H1 (cell line): ENCODE results near the gene ADCY5. TPM values are rescaled to one million over a fixed set of nuclear protein-coding genes. Genes with fewer than 3 reads are reported as not detected.

Experiments
- CTCF ChIA-PET: fragments of 300-600 bp; sonication (Branson Sonifier 250); formaldehyde crosslinking; loops from one replicate; lab custom pipeline; 2021; ENCODE audit not compliant: partially characterized antibody; lab: Charles Lee
- POLR2A ChIA-PET: fragments of 300-600 bp; sonication (Branson Sonifier 250); formaldehyde crosslinking; loops from one replicate; lab custom pipeline; 2021; ENCODE audit warnings: inconsistent platforms; ENCODE audit not compliant: partially characterized antibody; lab: Charles Lee
- DNase-seq, 2 experiments: peaks; one replicate each; pipeline versions ENCODE4 v3.0.0 to v3.0.0-alpha.2; 2010 to 2022; ENCODE audit warnings: low spot score in 2 of 2, low read depth in 1 of 2, mixed read lengths in 1 of 2
- FAIRE-seq: peaks from 2 replicates; lab custom pipeline; 2011; peaks lifted over from hg19 to GRCh38; lab: Jason Lieb, UNC
- H2AFZ ChIP-seq: 2 replicates; pipeline ENCODE4 v1.8.1; 2012; ENCODE audit warnings: low read length, inconsistent platforms
- H2AK5ac ChIP-seq: 2 replicates; pipeline ENCODE4 v1.6.1; 2013; ENCODE audit warnings: low read depth, low read length
- H2BK120ac ChIP-seq: replicated peaks from 2 replicates; pipeline ENCODE3; 2013; ENCODE audit warnings: low read depth, low read length, inconsistent platforms
- H2BK12ac ChIP-seq: 2 replicates; pipeline ENCODE4 v1.6.1; 2013; ENCODE audit warnings: low read depth, low read length
- H2BK15ac ChIP-seq: 2 replicates; pipeline ENCODE4 v1.6.1; 2013; ENCODE audit warnings: low read length
- H2BK20ac ChIP-seq: 2 replicates; pipeline ENCODE4 v1.6.1; 2013; ENCODE audit warnings: low read length
- H2BK5ac ChIP-seq: 2 replicates; pipeline ENCODE4 v1.6.1; 2013; ENCODE audit warnings: low read depth, low read length
- H3K14ac ChIP-seq: 2 replicates; pipeline ENCODE4 v1.6.1; 2013; ENCODE audit warnings: inconsistent platforms; ENCODE audit not compliant: insufficient read length
- H3K18ac ChIP-seq: 2 replicates; pipeline ENCODE4 v1.6.1; 2013; ENCODE audit warnings: low read length; ENCODE audit errors: extremely low read depth
- H3K23ac ChIP-seq: 2 replicates; pipeline ENCODE4 v1.6.1; 2013; ENCODE audit warnings: inconsistent platforms; ENCODE audit not compliant: insufficient read length
- H3K23me2 ChIP-seq: 2 replicates; pipeline ENCODE4 v1.6.1; 2013; ENCODE audit warnings: low read depth, low read length
- H3K27ac ChIP-seq: 2 replicates; pipeline ENCODE4 v1.6.1; 2011; ENCODE audit warnings: low read depth, low read length, inconsistent platforms
- H3K27me3 ChIP-seq, 4 experiments: replicated peaks in 1 of 4; 1 replicate in 1 of 4; 2 replicates in 3 of 4; pipeline versions ENCODE4 v1.6.1 to v1.8.1; 2011 to 2013; ENCODE audit warnings: low read length in 3 of 4, mild to moderate bottlenecking in 3 of 4, inconsistent platforms in 2 of 4, mixed read lengths in 2 of 4, moderate library complexity in 1 of 4; ENCODE audit not compliant: control insufficient read depth in 3 of 4, insufficient read depth in 3 of 4; ENCODE audit errors: extremely low read depth in 1 of 4
- H3K36me3 ChIP-seq, 4 experiments: 2 replicates each; pipeline versions ENCODE4 v1.6.1 to v1.8.1; 2011 to 2013; ENCODE audit warnings: mild to moderate bottlenecking in 4 of 4, low read length in 3 of 4, moderate library complexity in 2 of 4, control low read depth in 1 of 4, inconsistent platforms in 1 of 4; ENCODE audit not compliant: insufficient read depth in 4 of 4, control insufficient read depth in 2 of 4
- H3K4ac ChIP-seq: replicated peaks from 2 replicates; pipeline ENCODE3; 2013; ENCODE audit warnings: low read length, low read depth, mixed read lengths, inconsistent platforms; ENCODE audit not compliant: insufficient read length
- H3K4me1 ChIP-seq, 4 experiments: replicated peaks in 1 of 4; 1 replicate in 1 of 4; 2 replicates in 3 of 4; pipeline versions ENCODE4 v1.6.1 to v1.8.1; 2011 to 2013; ENCODE audit warnings: low read length in 3 of 4, inconsistent platforms in 2 of 4, mixed read lengths in 1 of 4; ENCODE audit not compliant: insufficient read depth in 4 of 4, control insufficient read depth in 3 of 4
- H3K4me2 ChIP-seq, 2 experiments: 2 replicates each; pipeline versions ENCODE4 v1.6.1 to v1.8.1; 2011 to 2013; ENCODE audit warnings: low read depth in 2 of 2, low read length in 2 of 2, control low read depth in 1 of 2, inconsistent platforms in 1 of 2, mild to moderate bottlenecking in 1 of 2; ENCODE audit not compliant: insufficient read depth in 1 of 2
- H3K4me3 ChIP-seq, 4 experiments: fragments of 200-600, 300-600 bp in 1 of 4; sonication (generic), shearing (Covaris generic), sonication (Bioruptor Twin) in 1 of 4; 2 replicates each; pipeline versions ENCODE4 v1.5.1 to v1.8.1; 2011 to 2016; ENCODE audit warnings: low read length in 4 of 4, low read depth in 3 of 4, control low read depth in 2 of 4, inconsistent platforms in 2 of 4, mild to moderate bottlenecking in 2 of 4, mixed read lengths in 1 of 4, moderate library complexity in 1 of 4; ENCODE audit not compliant: insufficient read depth in 2 of 4; ENCODE audit errors: extremely low read depth in 1 of 4
- H3K56ac ChIP-seq: replicated peaks from 2 replicates; pipeline ENCODE3; 2013; ENCODE audit warnings: low read depth, mild to moderate bottlenecking, mixed read lengths, low read length, inconsistent platforms; ENCODE audit not compliant: insufficient read length
- H3K79me1 ChIP-seq: 2 replicates; pipeline ENCODE4 v1.6.1; 2013; ENCODE audit warnings: low read depth, low read length, control low read depth
- H3K79me2 ChIP-seq, 2 experiments: 2 replicates each; pipeline versions ENCODE4 v1.6.1 to v1.8.1; 2012 to 2013; ENCODE audit warnings: low read length in 2 of 2, mild to moderate bottlenecking in 2 of 2, inconsistent platforms in 1 of 2; ENCODE audit not compliant: insufficient read depth in 2 of 2, control insufficient read depth in 1 of 2
- H3K9ac ChIP-seq, 4 experiments: replicated peaks in 1 of 4; 1 replicate in 1 of 4; 2 replicates in 3 of 4; pipeline versions ENCODE4 v1.6.1 to v1.8.1; 2011 to 2013; ENCODE audit warnings: low read depth in 3 of 4, low read length in 3 of 4, control low read depth in 2 of 4, mild to moderate bottlenecking in 2 of 4, moderate library complexity in 2 of 4, inconsistent platforms in 1 of 4; ENCODE audit errors: extremely low read depth in 1 of 4
- H3K9me3 ChIP-seq, 2 experiments: 2 replicates each; pipeline versions ENCODE4 v1.6.1 to v1.8.1; 2012 to 2013; ENCODE audit warnings: mild to moderate bottlenecking in 2 of 2, moderate library complexity in 2 of 2, control low read depth in 1 of 2, inconsistent platforms in 1 of 2, low read depth in 1 of 2, low read length in 1 of 2, mixed read lengths in 1 of 2; ENCODE audit not compliant: insufficient read depth in 2 of 2
- H4K20me1 ChIP-seq, 2 experiments: replicated peaks in 1 of 2; 2 replicates each; pipeline versions ENCODE3 to v1.8.1; 2011 to 2013; ENCODE audit warnings: inconsistent platforms in 2 of 2, low read length in 2 of 2, mild to moderate bottlenecking in 1 of 2; ENCODE audit not compliant: insufficient read depth in 2 of 2, control insufficient read depth in 1 of 2
- H4K5ac ChIP-seq: 2 replicates; pipeline ENCODE4 v1.6.1; 2013; ENCODE audit warnings: low read length, low read depth, mixed read lengths, inconsistent platforms; ENCODE audit not compliant: insufficient read length
- H4K8ac ChIP-seq: 2 replicates; pipeline ENCODE4 v1.8.0; 2013; ENCODE audit warnings: mild to moderate bottlenecking, moderate library complexity, low read length, inconsistent platforms; ENCODE audit not compliant: insufficient read depth; ENCODE audit errors: extremely low read depth
- H4K91ac ChIP-seq: replicated peaks from 2 replicates; pipeline ENCODE3; 2013; ENCODE audit warnings: low read length, mixed read lengths, inconsistent platforms; ENCODE audit not compliant: insufficient read length
- CHD2 ChIP-seq: IDR thresholded peaks from 2 replicates; pipeline ENCODE4 v1.6.1; 2012; ENCODE audit warnings: low read length, improper control_type of control experiment
- CREB1 ChIP-seq: IDR thresholded peaks from 2 replicates; pipeline ENCODE4 v1.6.1; 2012; ENCODE audit warnings: inconsistent platforms
- HDAC6 ChIP-seq: IDR thresholded peaks from one replicate; pipeline ENCODE4 v1.7.1; 2012; ENCODE audit warnings: low read depth, mild to moderate bottlenecking, inconsistent platforms, low read length, moderate library complexity
- NRF1 ChIP-seq: IDR thresholded peaks from 2 replicates; pipeline ENCODE4 v1.6.1; 2011; ENCODE audit warnings: mild to moderate bottlenecking, low read depth, low read length, improper control_type of control experiment
- WGBS, 2 experiments: shearing (Covaris generic) in 1 of 2; methylation state at CpG; one replicate each; pipeline versions ENCODE4 v1.1.6 to v1.1.7; 2013 to 2015; ENCODE audit warnings: low lambda C conversion rate in 2 of 2, mixed read lengths in 2 of 2, inconsistent platforms in 1 of 2, low coverage in 1 of 2, missing lambda C conversion rate in 1 of 2; ENCODE audit not compliant: insufficient replicate concordance in 2 of 2, insufficient coverage in 1 of 2, insufficient read length in 1 of 2; ENCODE audit errors: extremely low coverage in 1 of 2, missing lambda C conversion rate in 1 of 2; 5-methylcytosine and 5-hydroxymethylcytosine counted together
- polyA plus RNA-seq, 7 experiments: library from polyadenylated mRNA; depleted of rRNA in 3 of 7; stranded (reverse) in 5 of 7; unstranded in 2 of 7; fragments of >200 nt in 5 of 7; fragments of 200-250 nt in 2 of 7; gene quantifications; 1 replicate in 5 of 7; 2 replicates in 1 of 7; 4 replicates in 1 of 7; pipeline versions ENCODE4 v1.2.1 to v1.2.3, GENCODE V29; 2011 to 2013; ENCODE audit warnings: missing spikeins in 2 of 7, mixed read lengths in 2 of 7
- total RNA-seq: library from RNA; stranded (reverse); fragmentation: NEBNext Ultra II Directional; extraction: Animal tissue kit (Norgen Biotek cat#: 25700); gene quantifications from 2 replicates; pipeline ENCODE4 v1.2.1, GENCODE V29; 2021
- TF ChIP-seq, protein P1 (sequence below): IDR thresholded peaks from 2 replicates; pipeline ENCODE4 v1.6.1; 2012; ENCODE audit warnings: inconsistent platforms
- TF ChIP-seq, protein P2 (sequence below), 3 experiments: IDR thresholded peaks; 1 replicate in 2 of 3; 2 replicates in 1 of 3; pipeline versions ENCODE4 v1.5.1 to v1.6.1; 2011; ENCODE audit warnings: low read length in 3 of 3, mild to moderate bottlenecking in 3 of 3, inconsistent platforms in 2 of 3, low read depth in 1 of 3, moderate library complexity in 1 of 3; ENCODE audit not compliant: insufficient read depth in 1 of 3; ENCODE audit errors: control extremely low read depth in 1 of 3

The ADCY5 gene
- total and polyA plus RNA-seq, 2 of the 8 experiments (the other 6 are each of a cell fraction or from before 2014, with no cell fraction given), result 18.9 to 40.8 TPM

DNA sequence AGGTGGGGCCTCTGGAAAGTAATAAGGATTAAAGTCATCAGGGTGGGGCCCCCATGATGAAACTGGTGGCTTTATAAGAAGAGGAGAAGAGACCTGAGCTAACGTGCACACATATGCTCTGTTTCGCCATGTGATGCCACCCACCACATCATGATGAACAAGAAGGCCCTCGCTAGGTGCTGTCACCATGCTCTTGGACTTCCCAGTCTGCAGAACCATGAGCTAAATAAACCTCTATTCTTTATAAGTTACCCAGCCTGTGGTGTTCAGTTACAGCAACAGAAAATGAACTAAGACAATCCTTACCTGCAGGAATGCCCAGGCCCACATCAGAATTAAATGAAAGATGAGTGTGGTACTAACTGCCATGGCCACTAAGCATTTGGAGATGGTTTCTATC is 79.8 kb downstream of the ADCY5 start:
- H3K79me2 ChIP-seq, result no peaks in the 10 kb centered on the region
- H3K4me2 ChIP-seq, result no peak overlapping the region
- H3K14ac ChIP-seq, result no peak overlapping the region
- no peaks in the 10 kb centered on the region for H3K79me1 ChIP-seq
- WGBS, 2 experiments, result 90% methylated on average over 3 of the region's 3 CpGs; no CpG with 5 or more reads in 1 of the 2 experiments
- no peaks in the 10 kb centered on the region for H3K36me3 ChIP-seq
- peaks cover 0 to 2% (median 0%) of the 10 kb centered on the region in 4 experiments; a peak in 1 of 7 replicates for H3K27me3 ChIP-seq
- POLR2A ChIA-PET, result no interaction called here
- H2BK20ac ChIP-seq, result no peak overlapping the region
- no peak overlapping the region for H4K8ac ChIP-seq
- no peak overlapping the region for H3K56ac ChIP-seq
- H2AK5ac ChIP-seq, result no peak overlapping the region
- no peak overlapping the region for H2BK120ac ChIP-seq
- H3K18ac ChIP-seq, result no peak overlapping the region
- no peak overlapping the region for H2BK12ac ChIP-seq
- H3K4ac ChIP-seq, result no peak overlapping the region
- no peak overlapping the region for H4K91ac ChIP-seq
- peaks cover 0 to 6% (median 0%) of the 10 kb centered on the region in 4 experiments; a peak in 1 of 7 replicates for H3K4me1 ChIP-seq
- H2BK5ac ChIP-seq, result no peak overlapping the region
- no peak overlapping the region for H2BK15ac ChIP-seq
- H3K9ac ChIP-seq, result no peak overlapping the region
- DNase-seq, result no peak
- H4K5ac ChIP-seq, result no peak overlapping the region
- H3K9me3 ChIP-seq, result 0 out of 4 replicates have a peak, but pooled peaks cover 0 to 6% of the 10 kb centered on the region in 2 experiments
- CTCF ChIA-PET, result interaction anchor here (0.7 to 5.3 kb wide), 10 partner anchors 8 to 98 kb away, joined by 3 to 60 read pairs (median 4); no protein-coding TSS in a partner anchor
- TF ChIP-seq, protein P1, sequence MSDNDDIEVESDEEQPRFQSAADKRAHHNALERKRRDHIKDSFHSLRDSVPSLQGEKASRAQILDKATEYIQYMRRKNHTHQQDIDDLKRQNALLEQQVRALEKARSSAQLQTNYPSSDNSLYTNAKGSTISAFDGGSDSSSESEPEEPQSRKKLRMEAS, result no peak
- TF ChIP-seq, protein P2, sequence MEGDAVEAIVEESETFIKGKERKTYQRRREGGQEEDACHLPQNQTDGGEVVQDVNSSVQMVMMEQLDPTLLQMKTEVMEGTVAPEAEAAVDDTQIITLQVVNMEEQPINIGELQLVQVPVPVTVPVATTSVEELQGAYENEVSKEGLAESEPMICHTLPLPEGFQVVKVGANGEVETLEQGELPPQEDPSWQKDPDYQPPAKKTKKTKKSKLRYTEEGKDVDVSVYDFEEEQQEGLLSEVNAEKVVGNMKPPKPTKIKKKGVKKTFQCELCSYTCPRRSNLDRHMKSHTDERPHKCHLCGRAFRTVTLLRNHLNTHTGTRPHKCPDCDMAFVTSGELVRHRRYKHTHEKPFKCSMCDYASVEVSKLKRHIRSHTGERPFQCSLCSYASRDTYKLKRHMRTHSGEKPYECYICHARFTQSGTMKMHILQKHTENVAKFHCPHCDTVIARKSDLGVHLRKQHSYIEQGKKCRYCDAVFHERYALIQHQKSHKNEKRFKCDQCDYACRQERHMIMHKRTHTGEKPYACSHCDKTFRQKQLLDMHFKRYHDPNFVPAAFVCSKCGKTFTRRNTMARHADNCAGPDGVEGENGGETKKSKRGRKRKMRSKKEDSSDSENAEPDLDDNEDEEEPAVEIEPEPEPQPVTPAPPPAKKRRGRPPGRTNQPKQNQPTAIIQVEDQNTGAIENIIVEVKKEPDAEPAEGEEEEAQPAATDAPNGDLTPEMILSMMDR (IDR thresholded peaks at IDR 0.05; ENCODE audit: control extremely low read depth in 1 of 3, insufficient read depth in 1 of 3, low read depth in 1 of 3, low read length in 3 of 3), result no peak
- TF ChIP-seq CREB1 (no peak), HDAC6 (no peak), CHD2 (no peak), NRF1 (no peak)
- H3K23ac ChIP-seq, result no peak overlapping the region
- no peaks in the 10 kb centered on the region; the same call in 1 of the 2 replicates for H3K23me2 ChIP-seq
- no peak overlapping the region for H3K4me3 ChIP-seq
- H3K27ac ChIP-seq, result no peak overlapping the region
- no peak for FAIRE-seq
- no peaks in the 10 kb centered on the region for H4K20me1 ChIP-seq
- H2AFZ ChIP-seq, result no peak overlapping the region
